Nephron progenitor cell (in vitro differentiated cells): Measurements from ENCODE around the gene SH3RF2.

Experiments used
- DNase-seq: peaks from one replicate; pipeline ENCODE4 v3.0.0; 2021
- H3K27ac Mint-ChIP-seq: 2 replicates; pipeline ENCODE4 v1.8.0; 2021; ENCODE audit warnings: mild to moderate bottlenecking, moderate library complexity, mixed read lengths
- H3K27me3 Mint-ChIP-seq: 2 replicates; pipeline ENCODE4 v1.8.0; 2021; ENCODE audit warnings: mild to moderate bottlenecking, low read depth, mixed read lengths; ENCODE audit not compliant: poor library complexity
- H3K36me3 Mint-ChIP-seq: 2 replicates; pipeline ENCODE4 v1.8.0; 2021; ENCODE audit warnings: low read depth, mixed read lengths
- H3K4me1 Mint-ChIP-seq: 2 replicates; pipeline ENCODE4 v1.8.0; 2021; ENCODE audit warnings: mixed read lengths
- H3K4me3 Mint-ChIP-seq: 2 replicates; pipeline ENCODE4 v1.8.0; 2021; ENCODE audit warnings: mild to moderate bottlenecking, moderate library complexity, mixed read lengths
- H3K9me3 Mint-ChIP-seq: 2 replicates; pipeline ENCODE4 v1.8.0; 2021; ENCODE audit warnings: mild to moderate bottlenecking, moderate library complexity, mixed read lengths
- TF ChIP-seq, protein P1 (sequence below): fragments of 200-600 bp; sonication (generic); IDR thresholded peaks from 2 replicates; pipeline ENCODE4 v1.5.0; 2021; ENCODE audit warnings: antibody characterized with exemption

The SH3RF2 gene

DNA sequence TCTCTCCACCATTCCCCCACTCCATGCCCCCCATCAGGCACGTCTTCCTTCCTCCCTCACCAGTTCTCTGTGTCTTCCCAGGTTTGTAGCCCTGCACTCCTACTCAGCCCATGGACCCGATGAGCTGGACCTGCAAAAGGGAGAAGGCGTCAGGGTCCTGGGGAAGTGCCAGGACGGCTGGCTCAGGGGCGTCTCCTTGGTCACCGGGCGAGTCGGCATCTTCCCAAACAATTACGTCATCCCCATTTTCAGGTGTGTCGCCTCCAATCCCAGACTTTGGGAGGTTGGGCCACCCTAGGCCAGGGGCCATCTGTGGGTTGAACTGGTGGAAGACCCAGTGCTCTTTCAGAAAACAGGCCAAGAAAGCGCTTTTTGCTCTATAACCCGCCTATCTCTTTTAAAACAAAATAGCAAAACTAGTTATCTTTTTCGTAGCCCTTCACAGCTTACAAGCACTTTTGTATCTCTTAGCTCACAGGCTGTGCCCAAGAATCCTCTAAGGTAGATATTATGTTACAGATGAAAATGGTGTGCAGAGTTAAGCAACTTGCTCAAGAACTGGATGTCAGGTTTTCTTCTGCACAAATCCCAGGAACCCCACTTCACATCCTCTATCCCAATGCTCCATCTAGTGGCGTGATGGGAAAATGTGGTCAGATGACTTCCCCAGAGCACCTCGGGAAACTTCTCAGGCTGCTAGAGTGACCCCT lies 112.8 kb downstream of the SH3RF2 start:
- Mint-ChIP-seq H3K4me1 (peaks cover 24% of the 10 kb centered on the region), H3K4me3 (no peak overlapping the region), H3K27ac (peak overlapping the region; percentile 1), H3K27me3 (no peaks in the 10 kb centered on the region), H3K9me3 (no peaks in the 10 kb centered on the region), H3K36me3 (no peaks in the 10 kb centered on the region)
- DNase-seq, result peak; percentile 65
- TF ChIP-seq, protein P1, sequence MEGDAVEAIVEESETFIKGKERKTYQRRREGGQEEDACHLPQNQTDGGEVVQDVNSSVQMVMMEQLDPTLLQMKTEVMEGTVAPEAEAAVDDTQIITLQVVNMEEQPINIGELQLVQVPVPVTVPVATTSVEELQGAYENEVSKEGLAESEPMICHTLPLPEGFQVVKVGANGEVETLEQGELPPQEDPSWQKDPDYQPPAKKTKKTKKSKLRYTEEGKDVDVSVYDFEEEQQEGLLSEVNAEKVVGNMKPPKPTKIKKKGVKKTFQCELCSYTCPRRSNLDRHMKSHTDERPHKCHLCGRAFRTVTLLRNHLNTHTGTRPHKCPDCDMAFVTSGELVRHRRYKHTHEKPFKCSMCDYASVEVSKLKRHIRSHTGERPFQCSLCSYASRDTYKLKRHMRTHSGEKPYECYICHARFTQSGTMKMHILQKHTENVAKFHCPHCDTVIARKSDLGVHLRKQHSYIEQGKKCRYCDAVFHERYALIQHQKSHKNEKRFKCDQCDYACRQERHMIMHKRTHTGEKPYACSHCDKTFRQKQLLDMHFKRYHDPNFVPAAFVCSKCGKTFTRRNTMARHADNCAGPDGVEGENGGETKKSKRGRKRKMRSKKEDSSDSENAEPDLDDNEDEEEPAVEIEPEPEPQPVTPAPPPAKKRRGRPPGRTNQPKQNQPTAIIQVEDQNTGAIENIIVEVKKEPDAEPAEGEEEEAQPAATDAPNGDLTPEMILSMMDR, result peak; percentile 73

DNA sequence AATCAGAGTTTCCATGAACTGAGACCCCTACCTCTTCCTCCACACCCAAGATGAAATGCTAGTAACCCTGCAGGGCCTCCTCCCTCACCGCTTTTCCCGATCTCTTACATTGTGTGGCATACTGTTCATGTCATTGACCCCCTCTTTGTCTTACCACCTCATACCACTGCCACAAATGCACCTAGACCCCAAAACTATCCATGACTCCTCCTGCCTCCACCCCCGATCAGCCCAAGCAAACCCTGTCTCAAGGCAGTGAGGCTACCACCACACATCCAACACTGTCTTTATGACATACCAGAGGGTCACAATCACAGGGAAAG lies 113.3 kb downstream of the SH3RF2 start:
- Mint-ChIP-seq H3K9me3 (no peaks in the 10 kb centered on the region), H3K27ac (peak overlapping the region; percentile 1), H3K4me1 (peaks cover 26% of the 10 kb centered on the region), H3K27me3 (no peaks in the 10 kb centered on the region), H3K4me3 (no peak overlapping the region), H3K36me3 (no peaks in the 10 kb centered on the region)
- no peak for DNase-seq
- TF ChIP-seq, protein P1, result no peak

DNA sequence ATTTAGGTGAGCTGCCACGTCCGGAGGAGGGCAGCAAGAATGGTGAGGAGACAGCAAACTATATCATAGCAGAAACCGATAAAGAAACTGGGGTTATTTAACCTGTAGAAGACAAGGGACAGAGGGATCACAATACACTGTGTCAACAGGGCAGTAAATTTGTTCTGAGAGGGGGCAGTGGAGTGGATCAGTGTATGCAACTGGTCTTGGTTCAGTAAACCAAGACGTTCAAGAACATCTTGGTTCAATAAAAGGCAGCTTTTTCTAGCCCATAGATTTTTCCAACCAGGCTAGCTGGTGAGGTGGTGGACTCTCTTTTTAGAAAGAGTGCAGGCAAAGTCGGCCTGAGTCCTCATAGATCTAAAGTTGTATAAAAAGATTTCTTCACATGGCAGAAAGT lies 113.7 kb downstream of the SH3RF2 start:
- H3K4me1 Mint-ChIP-seq, result peaks cover 29% of the 10 kb centered on the region
- peak; percentile 12 for DNase-seq
- no peak overlapping the region for H3K4me3 Mint-ChIP-seq
- peak overlapping the region; percentile 1 for H3K27ac Mint-ChIP-seq
- H3K27me3 Mint-ChIP-seq, result no peaks in the 10 kb centered on the region
- no peaks in the 10 kb centered on the region for H3K9me3 Mint-ChIP-seq
- TF ChIP-seq, protein P1, result no peak
- H3K36me3 Mint-ChIP-seq, result no peaks in the 10 kb centered on the region

DNA sequence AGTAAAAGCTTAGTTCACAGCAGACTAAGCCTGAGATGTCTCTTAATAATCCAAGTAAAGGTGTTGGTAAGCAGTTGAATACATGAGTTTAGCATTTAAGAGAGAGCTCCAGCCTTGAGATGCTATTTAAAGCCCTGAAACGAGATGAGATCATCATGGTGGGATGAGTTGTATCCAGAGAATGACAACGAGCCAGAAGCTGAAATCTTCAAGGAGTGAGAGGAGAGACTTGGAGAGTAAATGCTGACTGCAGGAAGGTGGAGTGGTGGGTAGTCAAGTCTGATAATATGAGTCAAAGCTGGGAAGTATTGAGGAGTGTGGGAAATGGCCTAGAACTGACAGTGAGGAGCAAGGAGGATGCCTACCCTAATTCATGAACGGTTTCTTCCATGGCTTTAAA lies 115.3 kb downstream of the SH3RF2 start:
- no peaks in the 10 kb centered on the region for H3K27me3 Mint-ChIP-seq
- H3K36me3 Mint-ChIP-seq, result no peaks in the 10 kb centered on the region
- no peak for DNase-seq
- peaks cover 29% of the 10 kb centered on the region for H3K4me1 Mint-ChIP-seq
- no peaks in the 10 kb centered on the region for H3K9me3 Mint-ChIP-seq
- TF ChIP-seq, protein P1, result no peak
- no peak overlapping the region for H3K27ac Mint-ChIP-seq
- no peak overlapping the region for H3K4me3 Mint-ChIP-seq

DNA sequence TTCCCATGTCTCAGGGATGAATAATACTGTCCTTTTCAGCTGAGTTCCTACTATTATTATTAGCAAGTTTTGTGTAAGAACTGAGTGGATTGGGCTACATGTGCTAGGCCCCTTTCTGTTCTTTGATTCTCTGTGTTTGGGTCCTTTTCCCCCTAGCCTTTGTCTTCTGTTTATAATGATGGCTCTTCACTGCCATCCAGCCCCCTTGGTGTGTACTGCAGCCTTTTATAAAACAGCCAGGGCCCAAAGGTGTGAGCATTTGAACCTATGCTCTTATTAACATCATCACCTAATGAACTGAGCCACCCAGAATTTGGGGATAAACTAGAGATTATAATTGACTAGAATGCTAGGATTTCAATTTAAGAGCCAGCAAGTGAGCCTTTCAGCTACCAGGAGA lies 116.4 kb downstream of the SH3RF2 start:
- no peaks in the 10 kb centered on the region for H3K9me3 Mint-ChIP-seq
- H3K4me1 Mint-ChIP-seq, result peaks cover 29% of the 10 kb centered on the region
- no peaks in the 10 kb centered on the region for H3K27me3 Mint-ChIP-seq
- no peak overlapping the region for H3K4me3 Mint-ChIP-seq
- DNase-seq, result no peak
- TF ChIP-seq, protein P1, result peak; percentile 20
- H3K27ac Mint-ChIP-seq, result no peak overlapping the region
- H3K36me3 Mint-ChIP-seq, result no peaks in the 10 kb centered on the region

DNA sequence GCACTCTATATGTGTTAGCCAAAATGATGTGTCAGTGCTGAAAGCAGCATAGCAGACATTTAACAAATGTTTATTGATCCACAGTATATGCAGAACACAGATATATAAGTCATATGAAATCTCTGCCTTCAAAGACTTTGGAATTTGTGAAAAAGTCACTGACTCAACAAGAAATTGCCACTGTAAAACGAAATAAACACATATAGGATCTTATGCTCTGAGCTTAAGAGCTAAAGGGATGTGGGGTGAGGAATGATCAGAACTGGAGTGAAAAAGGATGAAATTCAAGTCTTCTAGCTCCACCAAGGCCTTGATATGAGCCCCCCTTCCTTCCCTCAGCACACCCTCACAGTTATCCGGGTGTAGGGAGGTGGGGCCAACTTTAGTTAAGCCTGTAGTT lies 119.1 kb downstream of the SH3RF2 start:
- Mint-ChIP-seq H3K27me3 (no peaks in the 10 kb centered on the region), H3K4me1 (peaks cover 8% of the 10 kb centered on the region)

More for the DNA sequence above, 119.1 kb downstream of the SH3RF2 start:
- no peak overlapping the region for H3K27ac Mint-ChIP-seq
- no peaks in the 10 kb centered on the region for H3K36me3 Mint-ChIP-seq
- no peak for DNase-seq
- no peak overlapping the region for H3K4me3 Mint-ChIP-seq
- H3K9me3 Mint-ChIP-seq, result no peaks in the 10 kb centered on the region
- TF ChIP-seq, protein P1, result no peak
